RWPE1 (cell line): ENCODE data around the gene KIF16B.

ENCODE experiments used
- CTCF ChIA-PET: fragments of 350-600 bp; sonication (Branson Sonifier 250); formaldehyde crosslinking; extraction: SDS; loops from one replicate; lab custom pipeline; 2021; lab: Yijun Ruan, JAX
- POLR2A ChIA-PET: fragments of 400-600 bp; formaldehyde crosslinking; extraction: SDS; loops from one replicate; lab custom pipeline; 2020; ENCODE audit warnings: antibody characterized with exemption; ENCODE audit not compliant: low non-redundant PET; lab: Yijun Ruan, JAX
- DNase-seq: peaks from one replicate; pipeline ENCODE4 v3.0.0; 2012; ENCODE audit warnings: low spot score
- H3K27ac ChIP-seq: fragments of 450-650 bp; 2 replicates; pipeline ENCODE4 v1.5.1; 2017
- CTCF ChIP-seq: fragments of 450-650 bp; conservative IDR thresholded peaks from 2 replicates; pipeline ENCODE4 v1.5.1; 2017; ENCODE audit warnings: low read depth, mild to moderate bottlenecking

The KIF16B gene

DNA sequence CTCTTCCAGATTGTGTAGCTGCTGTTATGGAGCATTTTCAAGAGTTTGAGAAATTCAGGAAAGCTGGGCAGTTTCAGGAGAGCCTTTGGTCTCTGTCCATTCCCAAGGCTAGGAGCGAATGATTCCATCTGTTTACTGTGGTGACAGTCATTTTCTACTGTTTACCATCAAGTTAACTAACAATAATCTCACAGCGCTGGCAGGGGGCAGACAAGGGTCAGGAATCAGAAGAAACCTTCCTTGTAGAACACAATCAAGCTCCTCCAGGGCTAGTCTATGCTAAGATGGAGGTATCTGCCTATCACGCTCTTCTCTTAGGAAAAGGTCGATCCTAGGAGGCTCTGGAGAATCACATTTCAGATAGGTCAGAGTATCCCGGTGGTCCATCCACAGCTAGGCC, 293.9 kb downstream of the KIF16B start:
- no peak for DNase-seq
- ChIA-PET CTCF (no interaction called here), POLR2A (no interaction called here)
- no peak overlapping the region for H3K27ac ChIP-seq
- TF ChIP-seq CTCF: no peak

GRCh38 chr20:16273812-16274555, 299.3 kb downstream of the KIF16B start:
- no peak overlapping the region for H3K27ac ChIP-seq
- no peak for DNase-seq
- no peak for TF ChIP-seq CTCF
- ChIA-PET POLR2A (no interaction called here), CTCF (interaction anchor here (0.5 kb wide), 1 partner anchor 11 kb away, joined by 3 read pairs; no protein-coding TSS in a partner anchor)

- POLR2A ChIA-PET: no interaction called here
- TF ChIP-seq CTCF: no peak
- H3K27ac ChIP-seq: no peak overlapping the region
- CTCF ChIA-PET: no interaction called here
- no peak for DNase-seq
These were observed 300.4 kb downstream of the KIF16B start for GRCh38 chr20:16272780-16273360.

- H3K27ac ChIP-seq: no peak overlapping the region
- no peak for DNase-seq
- POLR2A ChIA-PET: no interaction called here
- CTCF ChIA-PET: interaction anchor here (0.7 kb wide), 1 partner anchor 1400 kb away, joined by 3 read pairs; no protein-coding TSS in a partner anchor
- no peak for TF ChIP-seq CTCF
These were observed 301.8 kb downstream of the KIF16B start for GRCh38 chr20:16271450-16271849.

- H3K27ac ChIP-seq: no peak overlapping the region
- no peak for TF ChIP-seq CTCF
- ChIA-PET POLR2A (no interaction called here), CTCF (interaction anchor here (0.7 kb wide), 1 partner anchor 1400 kb away, joined by 3 read pairs; no protein-coding TSS in a partner anchor)
- no peak for DNase-seq
These were observed 302.3 kb downstream of the KIF16B start for GRCh38 chr20:16270989-16271388.

DNA sequence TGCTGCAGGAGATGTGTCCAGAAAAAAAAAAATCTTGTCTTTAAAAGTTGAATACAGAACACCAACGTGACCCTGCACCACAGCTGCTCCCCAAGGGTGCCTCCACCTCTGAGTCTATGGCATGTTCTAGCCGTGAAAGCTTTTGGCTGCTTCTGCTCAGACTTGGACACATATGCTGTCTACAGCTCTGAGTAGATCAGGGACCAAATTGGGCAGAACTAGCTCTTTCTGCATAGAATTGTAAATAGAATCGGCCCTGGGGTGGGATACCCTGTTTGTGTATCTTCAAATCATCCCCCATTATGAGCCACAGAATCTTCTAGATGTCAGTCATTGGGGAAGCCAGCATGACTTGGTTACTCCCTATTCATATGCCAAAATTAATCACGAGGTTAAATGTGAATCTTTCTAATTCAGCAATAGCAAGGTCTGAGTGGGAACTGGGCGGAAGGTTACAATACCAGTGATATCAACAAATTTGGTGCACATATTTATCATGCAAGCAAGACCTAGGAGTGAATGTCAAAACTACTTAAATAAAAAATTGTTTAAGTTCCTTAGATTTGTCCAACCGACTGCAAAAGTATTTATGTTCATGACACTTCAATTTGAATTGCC, 302.8 kb downstream of the KIF16B start:
- no peak overlapping the region for H3K27ac ChIP-seq
- DNase-seq: no peak
- ChIA-PET CTCF (interaction anchor here (0.6 kb wide), 1 partner anchor 14 kb away, joined by 3 read pairs; no protein-coding TSS in a partner anchor), POLR2A (no interaction called here)
- no peak for TF ChIP-seq CTCF
